HCT116 (cell line): ENCODE data around the gene SIGLEC14. TPM values are rescaled to one million over a fixed set of nuclear protein-coding genes. Genes with fewer than 3 reads are reported as not detected.

ENCODE experiments used
- ATAC-seq: fragments of 200-7000 bp; cut with Tn5 transposase; 2 replicates; pipeline ENCODE4 v1.9.1; 2020; ENCODE audit warnings: mild to moderate bottlenecking, moderate library complexity
- BruUV-seq: library from RNA; stranded (reverse); fragments of 400-500 nt; replicated peaks from 2 replicates; lab custom pipeline; 2021; lab: Mats Ljungman, UMichigan
- CTCF ChIA-PET: fragments of 300-600 bp; sonication (Branson Sonifier 250); formaldehyde crosslinking; loops from one replicate; lab custom pipeline; 2021; ENCODE audit warnings: antibody characterized with exemption; lab: Charles Lee
- POLR2A ChIA-PET: fragments of 300-600, 350-600 bp; sonication (Branson Sonifier 250); formaldehyde crosslinking; loops from one replicate; lab custom pipeline; 2021; ENCODE audit warnings: antibody characterized with exemption; lab: Charles Lee
- RAD21 ChIA-PET, 2 experiments: fragments of 300-600 bp; sonication (Branson Sonifier 250); formaldehyde crosslinking; loops; one replicate each; lab custom pipeline; 2023; ENCODE audit warnings: low total read pairs in 2 of 2; ENCODE audit not compliant: uncharacterized antibody in 2 of 2, unreplicated experiment in 2 of 2, low non-redundant PET in 1 of 2; lab: Charles Lee
- DNase-seq: peaks from one replicate; pipeline ENCODE4 v3.0.0-alpha.2; 2010; ENCODE audit warnings: low read depth, low spot score
- H2AFZ ChIP-seq: fragments of 200-600 bp; shearing (Covaris generic), sonication (generic); 2 replicates; pipeline ENCODE4 v1.6.1; 2017; ENCODE audit warnings: low read depth, mixed run types, mixed read lengths, antibody characterized with exemption, low read length; ENCODE audit not compliant: poor library complexity, severe bottlenecking
- H3K27ac ChIP-seq: 2 replicates; pipeline ENCODE4 v1.5.1; 2012; ENCODE audit warnings: low read depth, low read length
- H3K27me3 ChIP-seq: fragments of 200-600 bp; sonication (generic); 2 replicates; pipeline ENCODE4 v1.6.1; 2016; ENCODE audit warnings: mixed run types, low read length, mixed read lengths; ENCODE audit not compliant: insufficient read depth
- H3K36me3 ChIP-seq, 2 experiments: fragments of 200-500 bp in 1 of 2; fragments of 200-600 bp in 1 of 2; sonication (Bioruptor generic) in 1 of 2; sonication (generic) in 1 of 2; 2 replicates each; pipeline versions ENCODE4 v1.5.1 to v1.6.1; 2014 to 2016; ENCODE audit warnings: low read length in 2 of 2, inconsistent platforms in 1 of 2, mixed read lengths in 1 of 2, mixed run types in 1 of 2; ENCODE audit not compliant: insufficient read depth in 2 of 2, control insufficient read depth in 1 of 2
- H3K4me1 ChIP-seq, 2 experiments: fragments of 200-600 bp in 1 of 2; sonication (generic) in 1 of 2; 2 replicates each; pipeline versions ENCODE4 v1.5.1 to v1.6.1; 2012 to 2017; ENCODE audit warnings: low read length in 2 of 2, inconsistent platforms in 1 of 2, mild to moderate bottlenecking in 1 of 2, mixed read lengths in 1 of 2, mixed run types in 1 of 2, moderate library complexity in 1 of 2; ENCODE audit not compliant: insufficient read depth in 2 of 2, control insufficient read depth in 1 of 2
- H3K4me2 ChIP-seq: fragments of 200-600 bp; sonication (generic); 2 replicates; pipeline ENCODE4 v1.6.1; 2017; ENCODE audit warnings: mixed run types, low read length, mixed read lengths
- H3K4me3 ChIP-seq, 2 experiments: fragments of 200-600 bp in 1 of 2; sonication (generic) in 1 of 2; replicated peaks in 1 of 2; 2 replicates each; pipeline ENCODE4 v1.5.1; 2011 to 2016; ENCODE audit warnings: low read length in 2 of 2, control low read depth in 1 of 2, low read depth in 1 of 2, mild to moderate bottlenecking in 1 of 2, mixed read lengths in 1 of 2, mixed run types in 1 of 2
- H3K79me2 ChIP-seq: fragments of 200-600 bp; sonication (generic); 2 replicates; pipeline ENCODE4 v1.6.1; 2017; ENCODE audit warnings: mild to moderate bottlenecking, mixed run types, low read length, moderate library complexity, mixed read lengths; ENCODE audit not compliant: insufficient read depth
- H3K9ac ChIP-seq: fragments of 200-600 bp; sonication (generic); 2 replicates; pipeline ENCODE4 v1.6.1; 2016; ENCODE audit warnings: low read length, mixed read lengths
- H3K9me2 ChIP-seq: fragments of 200-600 bp; sonication (generic), shearing (Covaris generic); 2 replicates; pipeline ENCODE4 v1.6.1; 2017; ENCODE audit warnings: mixed run types, mild to moderate bottlenecking, moderate library complexity; ENCODE audit not compliant: insufficient read depth
- H3K9me3 ChIP-seq, 2 experiments: fragments of 200-500 bp in 1 of 2; fragments of 200-600 bp in 1 of 2; sonication (Bioruptor generic) in 1 of 2; sonication (generic) in 1 of 2; 2 replicates each; pipeline ENCODE4 v1.6.1; 2014 to 2017; ENCODE audit warnings: low read length in 2 of 2, mixed read lengths in 2 of 2, inconsistent platforms in 1 of 2, low read depth in 1 of 2, mild to moderate bottlenecking in 1 of 2, mixed run types in 1 of 2, moderate library complexity in 1 of 2; ENCODE audit not compliant: control insufficient read depth in 1 of 2, insufficient read depth in 1 of 2
- H4K20me1 ChIP-seq: fragments of 200-600 bp; sonication (generic), shearing (Covaris generic); 2 replicates; pipeline ENCODE4 v1.6.1; 2017; ENCODE audit warnings: mixed run types, mild to moderate bottlenecking, moderate library complexity; ENCODE audit not compliant: insufficient read depth
- CBX3 ChIP-seq: IDR thresholded peaks from 2 replicates; pipeline ENCODE4 v1.6.1; 2012; ENCODE audit warnings: low read depth
- EGR1 ChIP-seq: IDR thresholded peaks from 2 replicates; pipeline ENCODE4 v1.6.1; 2012; ENCODE audit warnings: low read depth
- ELF1 ChIP-seq: IDR thresholded peaks from 2 replicates; pipeline ENCODE4 v1.6.1; 2012; ENCODE audit warnings: low read depth, borderline replicate concordance
- EZH2 ChIP-seq: fragments of 200-600 bp; sonication (generic); IDR thresholded peaks from 2 replicates; pipeline ENCODE4 v1.6.1; 2017; ENCODE audit warnings: antibody characterized with exemption, mixed run types
- EZH2phosphoT487 ChIP-seq: fragments of 200-600 bp; IDR thresholded peaks from 2 replicates; pipeline ENCODE4 v1.6.1; 2018; ENCODE audit warnings: antibody characterized with exemption, borderline replicate concordance
- FOSL1 ChIP-seq: IDR thresholded peaks from 2 replicates; pipeline ENCODE4 v1.6.1; 2012; ENCODE audit warnings: low read depth
- JUND ChIP-seq: IDR thresholded peaks from 2 replicates; pipeline ENCODE4 v1.6.1; 2012
- MAX ChIP-seq: IDR thresholded peaks from 2 replicates; pipeline ENCODE4 v1.6.1; 2012
- POLR2A ChIP-seq: IDR thresholded peaks from 2 replicates; pipeline ENCODE4 v1.7.0; 2011; ENCODE audit warnings: borderline replicate concordance; ENCODE audit not compliant: insufficient read depth, insufficient read length; ENCODE audit errors: extremely low read depth
- POLR2AphosphoS5 ChIP-seq: IDR thresholded peaks from 2 replicates; pipeline ENCODE4 v1.6.1; 2011; ENCODE audit warnings: mild to moderate bottlenecking, low read depth, low read length, moderate library complexity
- RAD21 ChIP-seq: IDR thresholded peaks from 2 replicates; pipeline ENCODE4 v1.6.1; 2012; ENCODE audit warnings: low read depth, mild to moderate bottlenecking
- SP1 ChIP-seq: IDR thresholded peaks from 2 replicates; pipeline ENCODE4 v1.6.1; 2012; ENCODE audit warnings: low read depth
- ZBTB33 ChIP-seq: IDR thresholded peaks from 2 replicates; pipeline ENCODE4 v1.6.1; 2011; ENCODE audit warnings: mild to moderate bottlenecking, low read length, moderate library complexity; ENCODE audit not compliant: insufficient replicate concordance; ENCODE audit errors: extremely low read depth
- ZFX ChIP-seq: fragments of 450-650 bp; IDR thresholded peaks from 2 replicates; pipeline ENCODE4 v1.6.1; 2017
- ZNF274 ChIP-seq: fragments of 200-500 bp; sonication (Bioruptor generic); IDR thresholded peaks from 2 replicates; pipeline ENCODE4 v1.6.1; 2014; ENCODE audit warnings: mild to moderate bottlenecking, low read depth, low read length, inconsistent platforms
- intact Hi-C: fragments of 100-400 bp; cut with micrococcal nuclease; formaldehyde crosslinking; loops from 2 replicates; pipeline ENCODE4 v1.10.0; 2022
- total RNA-seq: library from RNA; stranded (reverse); gene quantifications from one replicate; pipeline ENCODE4 v1.2.1, GENCODE V29; 2021; ENCODE audit not compliant: unreplicated experiment

Gene SIGLEC14
- total RNA-seq, 1 experiment from 2014 or later, result not detected

GRCh38 chr19:51680474-51680873 is 33.8 kb upstream of the SIGLEC14 start:
- POLR2A ChIA-PET, result no interaction called here
- Histone ChIP-seq H3K79me2 (no peaks in the 10 kb centered on the region), H3K36me3 (no peaks in the 10 kb centered on the region), H3K4me2 (no peak overlapping the region), H3K27ac (no peak overlapping the region), H3K9me3 (no peaks in the 10 kb centered on the region), H3K4me1 (no peaks in the 10 kb centered on the region), H3K4me3 (no peak overlapping the region), H3K9ac (no peak overlapping the region), H4K20me1 (no peaks in the 10 kb centered on the region), H2AFZ (no peak overlapping the region), H3K9me2 (no peaks in the 10 kb centered on the region), H3K27me3 (no peaks in the 10 kb centered on the region)
- CTCF ChIA-PET, result interaction anchor here (0.7 kb wide), 1 partner anchor 143 kb away, joined by 3 read pairs; no protein-coding TSS in a partner anchor
- intact Hi-C loops, result no loop called here
- RAD21 ChIA-PET, result no interaction called here
- no TSS peak for BruUV-seq
- DNase-seq (no peak), ATAC-seq (no peak)
- TF ChIP-seq ZFX (no peak), ZNF274 (no peak), EZH2 (no peak), POLR2A (no peak), EZH2phosphoT487 (no peak), CBX3 (no peak), EGR1 (no peak), RAD21 (no peak), MAX (no peak), SP1 (no peak), ZBTB33 (no peak), ELF1 (no peak), FOSL1 (no peak), POLR2AphosphoS5 (no peak), JUND (no peak)
